Endothelial cell (in vitro differentiated cells): Measurements from ENCODE around the gene WNT7B. TPM values are rescaled to one million over a fixed set of nuclear protein-coding genes. Genes with fewer than 3 reads are reported as not detected.

Experiments used
- DNase-seq: peaks from one replicate; pipeline ENCODE4 v3.0.0; 2021; ENCODE audit warnings: low spot score
- H3K27ac Mint-ChIP-seq: one replicate; pipeline ENCODE4 v1.8.0; 2021; ENCODE audit warnings: mixed read lengths, inconsistent platforms; ENCODE audit not compliant: unreplicated experiment
- H3K27me3 Mint-ChIP-seq: one replicate; pipeline ENCODE4 v1.8.0; 2021; ENCODE audit warnings: mild to moderate bottlenecking, moderate library complexity, mixed read lengths, inconsistent platforms; ENCODE audit not compliant: unreplicated experiment
- H3K36me3 Mint-ChIP-seq: one replicate; pipeline ENCODE4 v1.8.0; 2021; ENCODE audit warnings: mild to moderate bottlenecking, low read depth, mixed read lengths, inconsistent platforms; ENCODE audit not compliant: unreplicated experiment
- H3K4me1 Mint-ChIP-seq: one replicate; pipeline ENCODE4 v1.8.0; 2021; ENCODE audit warnings: mild to moderate bottlenecking, mixed read lengths, inconsistent platforms; ENCODE audit not compliant: unreplicated experiment
- H3K4me3 Mint-ChIP-seq: one replicate; pipeline ENCODE4 v1.8.0; 2021; ENCODE audit warnings: mild to moderate bottlenecking, mixed read lengths, inconsistent platforms; ENCODE audit not compliant: unreplicated experiment
- H3K9me3 Mint-ChIP-seq: one replicate; pipeline ENCODE4 v1.8.0; 2021; ENCODE audit warnings: mixed read lengths, inconsistent platforms; ENCODE audit not compliant: unreplicated experiment
- CTCF ChIP-seq: fragments of 200-600 bp; sonication (generic); IDR thresholded peaks from one replicate; pipeline ENCODE4 v1.5.0; 2021; ENCODE audit warnings: antibody characterized with exemption; ENCODE audit not compliant: unreplicated experiment
- total RNA-seq: library from RNA; stranded (reverse); fragmentation: NEBNext Ultra II Directional; extraction: Animal tissue kit (Norgen Biotek cat#: 25700); gene quantifications from one replicate; pipeline ENCODE4 v1.2.1, GENCODE V29; 2021; ENCODE audit not compliant: unreplicated experiment

The WNT7B gene
- total RNA-seq, 1 donor from 2014 or later: not detected

- Mint-ChIP-seq H3K4me1 (no peaks in the 10 kb centered on the region), H3K36me3 (peaks cover 4% of the 10 kb centered on the region), H3K27me3 (peaks cover 12% of the 10 kb centered on the region), H3K4me3 (no peak overlapping the region), H3K27ac (no peak overlapping the region), H3K9me3 (no peaks in the 10 kb centered on the region)
- DNase-seq: no peak
- no peak for TF ChIP-seq CTCF
Observed at GRCh38 chr22:45949258-45949870, 27.6 kb downstream of the WNT7B start.

DNA sequence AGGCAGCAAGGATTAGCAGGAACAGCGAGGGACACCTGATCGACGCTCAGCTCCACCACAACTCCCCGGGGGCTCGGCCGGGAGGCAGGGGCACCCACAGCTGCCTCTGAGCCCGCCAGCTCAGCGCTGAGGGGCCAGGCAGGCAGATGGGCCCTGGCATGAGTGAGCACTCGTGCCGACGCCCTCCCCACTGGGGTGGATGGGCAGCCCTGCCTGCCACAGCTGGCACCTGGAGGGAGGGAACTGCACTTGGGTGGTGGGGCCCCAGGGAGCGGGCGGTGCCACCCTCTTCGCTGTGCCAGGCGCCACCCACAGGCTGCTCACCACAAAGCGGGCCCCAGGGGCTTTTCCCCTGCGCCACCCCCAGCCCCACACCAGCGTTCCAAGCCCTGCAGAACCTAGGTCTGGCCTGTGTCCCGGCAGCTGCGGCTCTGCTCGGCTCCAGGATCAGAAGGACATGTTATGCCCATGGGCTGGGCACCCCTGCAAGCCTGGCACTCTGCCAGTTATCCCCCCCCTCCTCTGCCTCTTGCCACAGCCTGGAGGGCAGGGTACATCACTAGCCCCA lies 28.8 kb downstream of the WNT7B start:
- Mint-ChIP-seq H3K36me3 (peaks cover 4% of the 10 kb centered on the region), H3K27ac (no peak overlapping the region), H3K9me3 (no peaks in the 10 kb centered on the region), H3K4me3 (no peak overlapping the region), H3K27me3 (peaks cover 9% of the 10 kb centered on the region), H3K4me1 (no peaks in the 10 kb centered on the region)
- no peak for TF ChIP-seq CTCF
- DNase-seq: no peak

DNA sequence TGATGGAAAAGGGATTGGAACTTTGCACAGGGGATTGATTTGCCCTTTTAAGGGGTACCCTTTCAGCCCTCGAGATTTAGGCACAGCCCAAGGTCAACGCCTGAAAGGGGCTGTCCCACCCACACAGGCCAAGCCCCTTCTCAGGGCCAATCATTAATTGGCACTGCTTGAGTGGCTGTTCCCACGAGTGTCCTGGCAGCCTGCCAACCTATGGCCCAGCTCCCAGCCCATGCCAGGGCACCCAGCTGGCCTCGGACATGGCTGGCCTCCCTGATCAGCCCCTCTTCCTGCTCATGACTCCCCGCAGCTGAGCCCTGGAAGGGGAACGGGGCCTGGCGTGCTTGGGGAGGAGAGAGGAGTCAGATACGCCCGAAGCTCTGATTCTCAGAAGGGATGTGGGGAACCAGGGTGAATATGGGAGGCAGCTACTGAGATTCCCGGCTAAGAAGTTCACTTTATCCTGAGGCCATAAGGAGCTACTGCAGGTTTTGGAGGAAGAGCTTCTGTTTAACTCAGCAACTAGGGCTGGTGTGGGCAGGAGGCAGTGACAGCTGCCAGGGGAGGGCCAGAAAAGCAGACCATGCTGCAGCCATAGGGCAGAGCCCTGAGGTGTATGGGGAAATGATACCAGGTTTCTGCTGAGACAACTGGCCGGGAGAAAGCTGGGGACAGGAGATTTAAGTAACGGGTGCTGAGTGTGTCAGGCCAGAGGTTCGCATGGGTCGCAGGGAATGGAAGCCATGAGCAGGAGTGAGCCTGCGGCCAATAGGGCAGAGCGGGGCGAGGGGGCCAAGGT lies 30.0 kb downstream of the WNT7B start:
- Mint-ChIP-seq H3K27me3 (peaks cover 11% of the 10 kb centered on the region), H3K9me3 (no peaks in the 10 kb centered on the region), H3K4me3 (no peak overlapping the region), H3K27ac (no peak overlapping the region), H3K4me1 (no peaks in the 10 kb centered on the region), H3K36me3 (peaks cover 4% of the 10 kb centered on the region)
- TF ChIP-seq CTCF: no peak
- no peak for DNase-seq

DNA sequence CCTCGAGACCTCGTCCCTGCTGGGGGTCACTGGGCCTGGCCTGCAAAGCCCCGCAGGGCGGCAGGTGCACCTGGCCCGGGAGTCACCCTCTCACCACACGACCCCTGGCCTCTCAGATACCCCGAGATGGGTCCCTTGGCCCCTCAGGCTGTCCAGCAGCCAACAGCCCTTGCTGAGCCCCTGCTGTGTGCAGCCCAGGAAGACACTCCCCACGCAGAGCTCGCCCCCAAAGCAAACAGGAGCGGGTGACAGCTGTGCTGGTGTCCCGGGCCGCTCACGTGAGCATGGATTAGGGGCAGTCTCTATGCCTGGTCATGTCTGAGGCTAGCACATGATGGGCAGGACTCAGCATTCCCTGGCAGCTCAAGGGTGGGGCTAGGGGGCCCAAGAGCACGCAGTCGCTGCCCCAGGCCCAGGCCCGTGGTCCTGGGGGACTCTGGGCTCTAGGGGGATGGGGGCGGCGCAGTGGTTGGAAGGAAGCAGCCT lies 31.3 kb downstream of the WNT7B start:
- Mint-ChIP-seq H3K9me3 (no peaks in the 10 kb centered on the region), H3K4me1 (no peaks in the 10 kb centered on the region), H3K36me3 (peaks cover 4% of the 10 kb centered on the region), H3K27ac (no peak overlapping the region), H3K4me3 (no peak overlapping the region), H3K27me3 (peaks cover 11% of the 10 kb centered on the region)
- no peak for DNase-seq
- no peak for TF ChIP-seq CTCF
